ENCODE measurements around the gene CEP112. TPM values are rescaled to one million over a fixed set of nuclear protein-coding genes. Genes with fewer than 3 reads are reported as not detected.
A peak's percentile ranks its signal among the peaks of the same experiment; 100 is the strongest.

CEP112 gene
- total and polyA plus RNA-seq, 2 donors (not counting 1 experiment from before 2014, with no cell fraction given) = 5.4 to 6.4 TPM

DNA sequence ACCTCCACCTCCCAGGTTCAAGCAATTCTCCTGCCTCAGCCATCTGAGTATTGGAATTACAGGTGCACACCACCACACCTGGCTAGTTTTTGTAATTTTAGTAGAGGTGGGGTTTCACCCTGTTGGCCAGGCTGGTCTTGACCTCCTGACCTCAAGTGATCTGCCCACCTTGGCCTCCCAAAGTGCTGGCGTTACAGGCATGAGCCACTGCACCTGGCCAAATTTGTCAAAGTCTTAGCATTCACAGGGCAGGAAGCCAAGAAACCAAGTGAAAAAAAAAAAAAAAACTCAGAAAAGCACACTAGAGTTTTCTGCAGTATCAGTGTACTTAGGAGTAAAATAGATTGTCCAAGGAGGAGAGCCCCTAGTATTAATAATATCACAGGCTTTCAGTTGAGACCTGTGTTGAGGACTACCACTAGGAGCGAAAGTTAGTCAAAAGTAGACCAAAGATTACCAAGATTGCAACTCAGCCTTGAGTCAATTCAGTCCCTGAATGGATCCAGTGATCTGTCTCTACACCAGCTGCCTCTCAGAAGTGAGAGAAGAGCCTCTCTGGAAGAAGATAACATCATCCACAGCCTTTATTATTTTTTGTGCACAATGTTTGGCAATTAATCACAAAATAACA lies 159.7 kb downstream of the CEP112 start:
- Histone ChIP-seq H3K27ac (ENCODE audit: insufficient read depth, low read length) (no peak overlapping the region), H3K36me3 (ENCODE audit: control insufficient read depth, insufficient read depth, low read length) (no peaks in the 10 kb centered on the region), H2AFZ (ENCODE audit: low read length) (no peak overlapping the region), H3K27me3 (ENCODE audit: control insufficient read depth, insufficient read depth, low read length) (no peaks in the 10 kb centered on the region), H3K9ac (ENCODE audit: insufficient read depth, low read length) (no peak overlapping the region), H3K4me1 (ENCODE audit: control insufficient read depth, extremely low read depth, insufficient read depth, low read length) (no peaks in the 10 kb centered on the region), H3K79me2 (ENCODE audit: control insufficient read depth, insufficient read depth, low read length) (no peaks in the 10 kb centered on the region), H3K9me3 (ENCODE audit: control insufficient read depth, insufficient read depth, low read depth, low read length) (no peaks in the 10 kb centered on the region), H3K4me2 (ENCODE audit: extremely low read depth, insufficient read depth, low read length) (no peak overlapping the region), H4K20me1 (ENCODE audit: control insufficient read depth, extremely low read depth, insufficient read depth, low read length) (no peaks in the 10 kb centered on the region), H3K4me3 (replicated peaks in 1 of 4; ENCODE audit: control extremely low read depth in 1 of 4, insufficient read depth in 1 of 4, low read depth in 3 of 4, low read length in 4 of 4) (no peak overlapping the region)
- DNase-seq (ENCODE audit: low read depth in 2 of 2) = no peak
- no peak for TF ChIP-seq EZH2 (IDR thresholded peaks at IDR 0.05; ENCODE audit: low read length, missing control alignments)

DNA sequence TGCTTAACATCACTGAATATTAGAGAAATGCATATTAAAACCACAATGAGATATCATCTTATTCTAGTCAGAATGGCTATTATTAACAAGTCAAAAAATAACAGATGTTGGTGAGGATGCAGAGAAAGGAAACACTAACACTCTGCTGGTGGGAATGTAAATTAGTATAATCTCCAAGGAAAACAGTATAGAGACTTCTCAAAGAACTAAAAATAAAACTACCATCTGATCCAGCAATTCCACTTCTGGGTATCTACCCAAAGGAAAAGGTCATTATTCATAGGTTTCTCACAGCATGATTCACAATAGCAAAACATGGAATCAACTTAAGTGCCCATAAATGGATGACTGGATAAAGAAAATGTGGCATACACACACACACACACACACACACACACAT lies 166.4 kb downstream of the CEP112 start:
- H3K27ac ChIP-seq (ENCODE audit: insufficient read depth, low read length) = no peak overlapping the region
- no peaks in the 10 kb centered on the region for H3K9me3 ChIP-seq (ENCODE audit: control insufficient read depth, insufficient read depth, low read depth, low read length)
- no peaks in the 10 kb centered on the region for H4K20me1 ChIP-seq (ENCODE audit: control insufficient read depth, extremely low read depth, insufficient read depth, low read length)
- no peak overlapping the region for H2AFZ ChIP-seq (ENCODE audit: low read length)
- H3K79me2 ChIP-seq (ENCODE audit: control insufficient read depth, insufficient read depth, low read length) = no peaks in the 10 kb centered on the region
- no peak overlapping the region for H3K9ac ChIP-seq (ENCODE audit: insufficient read depth, low read length)
- TF ChIP-seq EZH2 (IDR thresholded peaks at IDR 0.05; ENCODE audit: low read length, missing control alignments) = no peak
- TF ChIP-seq, protein P1, sequence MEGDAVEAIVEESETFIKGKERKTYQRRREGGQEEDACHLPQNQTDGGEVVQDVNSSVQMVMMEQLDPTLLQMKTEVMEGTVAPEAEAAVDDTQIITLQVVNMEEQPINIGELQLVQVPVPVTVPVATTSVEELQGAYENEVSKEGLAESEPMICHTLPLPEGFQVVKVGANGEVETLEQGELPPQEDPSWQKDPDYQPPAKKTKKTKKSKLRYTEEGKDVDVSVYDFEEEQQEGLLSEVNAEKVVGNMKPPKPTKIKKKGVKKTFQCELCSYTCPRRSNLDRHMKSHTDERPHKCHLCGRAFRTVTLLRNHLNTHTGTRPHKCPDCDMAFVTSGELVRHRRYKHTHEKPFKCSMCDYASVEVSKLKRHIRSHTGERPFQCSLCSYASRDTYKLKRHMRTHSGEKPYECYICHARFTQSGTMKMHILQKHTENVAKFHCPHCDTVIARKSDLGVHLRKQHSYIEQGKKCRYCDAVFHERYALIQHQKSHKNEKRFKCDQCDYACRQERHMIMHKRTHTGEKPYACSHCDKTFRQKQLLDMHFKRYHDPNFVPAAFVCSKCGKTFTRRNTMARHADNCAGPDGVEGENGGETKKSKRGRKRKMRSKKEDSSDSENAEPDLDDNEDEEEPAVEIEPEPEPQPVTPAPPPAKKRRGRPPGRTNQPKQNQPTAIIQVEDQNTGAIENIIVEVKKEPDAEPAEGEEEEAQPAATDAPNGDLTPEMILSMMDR (conservative IDR thresholded peaks at IDR 0.05 in 1 of 2, IDR thresholded peaks at IDR 0.05 in 1 of 2; ENCODE audit: low read depth in 1 of 2, low read length in 2 of 2) = no peak
- no peak overlapping the region for H3K4me3 ChIP-seq (replicated peaks in 1 of 4; ENCODE audit: control extremely low read depth in 1 of 4, insufficient read depth in 1 of 4, low read depth in 3 of 4, low read length in 4 of 4)
- H3K27me3 ChIP-seq (ENCODE audit: control insufficient read depth, insufficient read depth, low read length) = no peaks in the 10 kb centered on the region
- no peak overlapping the region for H3K4me2 ChIP-seq (ENCODE audit: extremely low read depth, insufficient read depth, low read length)
- no peaks in the 10 kb centered on the region for H3K36me3 ChIP-seq (ENCODE audit: control insufficient read depth, insufficient read depth, low read length)
- no peaks in the 10 kb centered on the region for H3K4me1 ChIP-seq (ENCODE audit: control insufficient read depth, extremely low read depth, insufficient read depth, low read length)
- DNase-seq (ENCODE audit: low read depth in 2 of 2) = peak in 1 of 2 donors; percentile 44

DNA sequence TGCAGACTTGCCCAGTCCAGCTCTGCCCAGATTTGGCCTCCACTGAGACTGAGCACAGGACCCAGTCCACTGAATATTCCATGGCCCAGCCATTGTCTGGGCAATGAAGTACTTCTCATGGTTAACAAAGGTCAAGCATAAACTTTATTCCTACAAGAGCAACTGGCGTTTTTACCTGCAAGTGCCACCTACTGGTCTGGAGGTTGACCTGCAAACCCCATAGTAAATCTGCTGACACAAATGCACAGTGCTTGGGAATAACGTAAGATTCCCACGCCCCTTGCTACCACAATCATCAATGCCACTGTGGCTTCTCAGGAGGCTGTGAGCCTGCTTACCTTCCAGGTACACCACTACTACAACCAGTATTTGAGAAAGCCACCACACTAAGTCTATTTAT lies 170.2 kb downstream of the CEP112 start:
- Histone ChIP-seq H2AFZ (ENCODE audit: low read length) (no peak overlapping the region), H3K9me3 (ENCODE audit: control insufficient read depth, insufficient read depth, low read depth, low read length) (no peaks in the 10 kb centered on the region)
- TF ChIP-seq, protein P1 (conservative IDR thresholded peaks at IDR 0.05 in 1 of 2, IDR thresholded peaks at IDR 0.05 in 1 of 2; ENCODE audit: low read depth in 1 of 2, low read length in 2 of 2) = no peak
- no peak for TF ChIP-seq EZH2 (IDR thresholded peaks at IDR 0.05; ENCODE audit: low read length, missing control alignments)

More for the DNA sequence above, 170.2 kb downstream of the CEP112 start:
- Histone ChIP-seq H3K4me2 (ENCODE audit: extremely low read depth, insufficient read depth, low read length) (no peak overlapping the region), H3K4me3 (replicated peaks in 1 of 4; ENCODE audit: control extremely low read depth in 1 of 4, insufficient read depth in 1 of 4, low read depth in 3 of 4, low read length in 4 of 4) (no peak overlapping the region), H3K27ac (ENCODE audit: insufficient read depth, low read length) (no peak overlapping the region), H3K36me3 (ENCODE audit: control insufficient read depth, insufficient read depth, low read length) (no peaks in the 10 kb centered on the region), H3K27me3 (ENCODE audit: control insufficient read depth, insufficient read depth, low read length) (no peaks in the 10 kb centered on the region), H3K79me2 (ENCODE audit: control insufficient read depth, insufficient read depth, low read length) (no peaks in the 10 kb centered on the region), H3K4me1 (ENCODE audit: control insufficient read depth, extremely low read depth, insufficient read depth, low read length) (no peaks in the 10 kb centered on the region), H4K20me1 (ENCODE audit: control insufficient read depth, extremely low read depth, insufficient read depth, low read length) (no peaks in the 10 kb centered on the region), H3K9ac (ENCODE audit: insufficient read depth, low read length) (no peak overlapping the region)
- no peak for DNase-seq (ENCODE audit: low read depth in 2 of 2)

Measured in fibroblast of lung (primary cell).